GM12801 (cell line): Measurements from ENCODE around the gene CLEC4C.

Experiments used
- TF ChIP-seq, protein P1 (sequence below): IDR thresholded peaks from one replicate; pipeline ENCODE4 v1.5.1; 2011; ENCODE audit warnings: control low read depth; ENCODE audit not compliant: insufficient read length; ENCODE audit errors: extremely low read depth

Gene CLEC4C

GRCh38 chr12:7732993-7733392, 14.2 kb downstream of the CLEC4C start:
- TF ChIP-seq, protein P1, sequence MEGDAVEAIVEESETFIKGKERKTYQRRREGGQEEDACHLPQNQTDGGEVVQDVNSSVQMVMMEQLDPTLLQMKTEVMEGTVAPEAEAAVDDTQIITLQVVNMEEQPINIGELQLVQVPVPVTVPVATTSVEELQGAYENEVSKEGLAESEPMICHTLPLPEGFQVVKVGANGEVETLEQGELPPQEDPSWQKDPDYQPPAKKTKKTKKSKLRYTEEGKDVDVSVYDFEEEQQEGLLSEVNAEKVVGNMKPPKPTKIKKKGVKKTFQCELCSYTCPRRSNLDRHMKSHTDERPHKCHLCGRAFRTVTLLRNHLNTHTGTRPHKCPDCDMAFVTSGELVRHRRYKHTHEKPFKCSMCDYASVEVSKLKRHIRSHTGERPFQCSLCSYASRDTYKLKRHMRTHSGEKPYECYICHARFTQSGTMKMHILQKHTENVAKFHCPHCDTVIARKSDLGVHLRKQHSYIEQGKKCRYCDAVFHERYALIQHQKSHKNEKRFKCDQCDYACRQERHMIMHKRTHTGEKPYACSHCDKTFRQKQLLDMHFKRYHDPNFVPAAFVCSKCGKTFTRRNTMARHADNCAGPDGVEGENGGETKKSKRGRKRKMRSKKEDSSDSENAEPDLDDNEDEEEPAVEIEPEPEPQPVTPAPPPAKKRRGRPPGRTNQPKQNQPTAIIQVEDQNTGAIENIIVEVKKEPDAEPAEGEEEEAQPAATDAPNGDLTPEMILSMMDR = no peak

GRCh38 chr12:7731486-7731885, 15.7 kb downstream of the CLEC4C start:
- TF ChIP-seq, protein P1 = no peak

DNA sequence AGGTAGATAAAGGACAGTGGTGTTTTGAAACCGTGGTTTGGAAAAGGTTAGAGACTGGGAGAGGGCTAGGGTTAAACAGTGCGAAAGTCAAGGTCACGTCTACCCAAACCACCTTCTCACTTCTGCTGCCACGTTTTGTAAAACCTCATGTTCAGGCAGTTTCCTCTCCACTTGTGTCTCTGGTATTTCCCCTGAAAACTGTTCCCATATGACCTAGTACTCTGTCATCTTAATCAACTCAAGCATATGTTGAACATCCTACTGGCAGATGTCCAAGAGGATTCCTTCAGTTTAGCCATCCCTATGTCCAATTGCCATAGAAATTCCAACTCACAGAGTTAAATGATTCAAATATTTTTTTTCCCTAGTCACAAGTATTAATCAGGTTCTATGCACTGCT, 17.4 kb downstream of the CLEC4C start:
- TF ChIP-seq, protein P1 = no peak

GRCh38 chr12:7723926-7724325, 23.2 kb downstream of the CLEC4C start:
- TF ChIP-seq, protein P1 = no peak

GRCh38 chr12:7719946-7720730, 27.0 kb downstream of the CLEC4C start:
- TF ChIP-seq, protein P1 = no peak

- TF ChIP-seq, protein P1 = no peak
Observed at GRCh38 chr12:7716381-7716780, 30.8 kb downstream of the CLEC4C start.

- TF ChIP-seq, protein P1 = no peak
Observed at GRCh38 chr12:7712841-7713442, 34.2 kb downstream of the CLEC4C start.
